Mesenchymal stem cell (in vitro differentiated cells and primary cell): ENCODE measurements around the gene VRK2.

Experiments used
- DNase-seq: peaks from one replicate; pipeline ENCODE4 v3.0.0-alpha.2; 2013
- H2AFZ ChIP-seq: one replicate; pipeline ENCODE4 v1.6.1; 2013; ENCODE audit warnings: low read depth, mild to moderate bottlenecking, control low read depth, inconsistent platforms, low read length, moderate library complexity
- H2AK5ac ChIP-seq: 2 replicates; pipeline ENCODE4 v1.6.1; 2013; ENCODE audit warnings: low read length, moderate library complexity, mild to moderate bottlenecking, inconsistent platforms; ENCODE audit not compliant: severe bottlenecking
- H2BK120ac ChIP-seq: one replicate; pipeline ENCODE4 v1.6.1; 2013; ENCODE audit warnings: low read depth, mild to moderate bottlenecking, inconsistent platforms, low read length, moderate library complexity
- H2BK12ac ChIP-seq, 2 experiments: one replicate each; pipeline ENCODE4 v1.6.1; 2013; ENCODE audit warnings: inconsistent platforms in 2 of 2, low read length in 2 of 2, mild to moderate bottlenecking in 2 of 2, moderate library complexity in 2 of 2, control low read depth in 1 of 2
- H2BK15ac ChIP-seq: one replicate; pipeline ENCODE4 v1.6.1; 2013; ENCODE audit warnings: mild to moderate bottlenecking, low read depth, inconsistent platforms; ENCODE audit not compliant: poor library complexity, severe bottlenecking
- H2BK5ac ChIP-seq: 2 replicates; pipeline ENCODE4 v1.6.1; 2013; ENCODE audit warnings: low read depth, mild to moderate bottlenecking, low read length, control low read depth, inconsistent platforms; ENCODE audit not compliant: poor library complexity, severe bottlenecking
- H3K14ac ChIP-seq, 2 experiments: one replicate each; pipeline ENCODE4 v1.6.1; 2013; ENCODE audit warnings: inconsistent platforms in 2 of 2, low read length in 2 of 2, control low read depth in 1 of 2, mild to moderate bottlenecking in 1 of 2, moderate library complexity in 1 of 2
- H3K18ac ChIP-seq, 2 experiments: one replicate each; pipeline ENCODE4 v1.6.1; 2013; ENCODE audit warnings: inconsistent platforms in 2 of 2, low read length in 2 of 2, control low read depth in 1 of 2, low read depth in 1 of 2, mild to moderate bottlenecking in 1 of 2
- H3K23ac ChIP-seq, 2 experiments: one replicate each; pipeline ENCODE4 v1.6.1; 2013; ENCODE audit warnings: inconsistent platforms in 2 of 2, low read length in 2 of 2, mild to moderate bottlenecking in 2 of 2, moderate library complexity in 2 of 2, control low read depth in 1 of 2
- H3K27ac ChIP-seq: 2 replicates; pipeline ENCODE4 v1.5.1; 2013; ENCODE audit warnings: mild to moderate bottlenecking, moderate library complexity, low read length, control low read depth, inconsistent platforms; ENCODE audit not compliant: poor library complexity, severe bottlenecking
- H3K27me3 ChIP-seq, 2 experiments: 2 replicates each; pipeline versions ENCODE4 v1.6.1 to v1.7.0; 2013; ENCODE audit warnings: low read length in 2 of 2, mild to moderate bottlenecking in 2 of 2, moderate library complexity in 2 of 2, control low read depth in 1 of 2, inconsistent platforms in 1 of 2; ENCODE audit not compliant: control insufficient read depth in 1 of 2, insufficient read depth in 1 of 2
- H3K36me3 ChIP-seq, 2 experiments: 2 replicates each; pipeline versions ENCODE4 v1.6.1 to v1.7.0; 2013; ENCODE audit warnings: low read length in 2 of 2, control low read depth in 1 of 2, inconsistent platforms in 1 of 2, low read depth in 1 of 2, mild to moderate bottlenecking in 1 of 2; ENCODE audit not compliant: insufficient read depth in 2 of 2, control insufficient read depth in 1 of 2
- H3K4ac ChIP-seq, 2 experiments: one replicate each; pipeline ENCODE4 v1.6.1; 2013; ENCODE audit warnings: inconsistent platforms in 2 of 2, low read length in 2 of 2, mild to moderate bottlenecking in 2 of 2, moderate library complexity in 2 of 2, control low read depth in 1 of 2, low read depth in 1 of 2
- H3K4me1 ChIP-seq: 2 replicates; pipeline ENCODE4 v1.6.1; 2013; ENCODE audit warnings: low read depth, low read length, control low read depth; ENCODE audit not compliant: control insufficient read depth, insufficient read depth
- H3K4me2 ChIP-seq: 2 replicates; pipeline ENCODE4 v1.6.1; 2013; ENCODE audit warnings: low read length, mild to moderate bottlenecking, inconsistent platforms; ENCODE audit not compliant: poor library complexity, severe bottlenecking
- H3K4me3 ChIP-seq, 2 experiments: 2 replicates each; pipeline versions ENCODE4 v1.5.1 to v1.7.0; 2013; ENCODE audit warnings: low read length in 2 of 2, mild to moderate bottlenecking in 2 of 2, control low read depth in 1 of 2, low read depth in 1 of 2; ENCODE audit not compliant: insufficient read depth in 1 of 2
- H3K79me1 ChIP-seq: replicated peaks from 2 replicates; pipeline ENCODE4 v1.6.1; 2013; ENCODE audit warnings: mild to moderate bottlenecking, control low read depth, low read length, inconsistent platforms; ENCODE audit not compliant: poor library complexity, severe bottlenecking
- H3K9ac ChIP-seq: 2 replicates; pipeline ENCODE4 v1.7.0; 2013; ENCODE audit warnings: mild to moderate bottlenecking, low read length, moderate library complexity
- H3K9me3 ChIP-seq: 2 replicates; pipeline ENCODE4 v1.7.0; 2013; ENCODE audit warnings: mild to moderate bottlenecking, low read length; ENCODE audit not compliant: control insufficient read depth
- H4K8ac ChIP-seq: one replicate; pipeline ENCODE4 v1.6.1; 2013; ENCODE audit warnings: inconsistent platforms, mild to moderate bottlenecking, low read length, moderate library complexity
- H4K91ac ChIP-seq: one replicate; pipeline ENCODE4 v1.6.1; 2013; ENCODE audit warnings: mild to moderate bottlenecking, low read length, inconsistent platforms
- WGBS: methylation state at CpG from one replicate; pipeline ENCODE4 v1.1.7; 2013; ENCODE audit warnings: mixed read lengths; 5-methylcytosine and 5-hydroxymethylcytosine counted together

VRK2 gene

GRCh38 chr2:58127111-58127510, 80.5 kb downstream of the VRK2 start:
- no peaks in the 10 kb centered on the region for H3K27me3 ChIP-seq
- H4K91ac ChIP-seq = no peak overlapping the region
- no peak overlapping the region for H4K8ac ChIP-seq
- no peak overlapping the region for H2BK120ac ChIP-seq
- H3K79me1 ChIP-seq = no peaks in the 10 kb centered on the region
- H2BK15ac ChIP-seq = no peak overlapping the region
- H3K27ac ChIP-seq = no peak overlapping the region
- WGBS = no CpG with 5 or more reads among the region's 3 CpGs
- H3K36me3 ChIP-seq = peaks cover 0 to 24% of the 10 kb centered on the region in 2 experiments
- H3K4me2 ChIP-seq = no peak overlapping the region
- no peak overlapping the region for H2AK5ac ChIP-seq
- H3K9ac ChIP-seq = no peak overlapping the region
- H2BK12ac ChIP-seq = no peak overlapping the region
- H3K4ac ChIP-seq = no peak overlapping the region
- DNase-seq = no peak
- no peaks in the 10 kb centered on the region for H3K9me3 ChIP-seq
- no peak overlapping the region for H3K14ac ChIP-seq
- no peak overlapping the region for H3K23ac ChIP-seq
- no peak overlapping the region for H2AFZ ChIP-seq
- H3K18ac ChIP-seq = no peak overlapping the region
- no peaks in the 10 kb centered on the region for H3K4me1 ChIP-seq
- no peak overlapping the region for H3K4me3 ChIP-seq
- H2BK5ac ChIP-seq = no peak overlapping the region

GRCh38 chr2:58130238-58130637, 83.6 kb downstream of the VRK2 start:
- WGBS = no CpG with 5 or more reads among the region's 2 CpGs
- no peak overlapping the region for H4K91ac ChIP-seq

GRCh38 chr2:58131191-58132011, 84.8 kb downstream of the VRK2 start:
- Histone ChIP-seq H2AK5ac (no peak overlapping the region), H3K4me3 (no peak overlapping the region), H4K8ac (no peak overlapping the region), H2BK12ac (no peak overlapping the region), H2BK5ac (no peak overlapping the region), H3K4me1 (no peaks in the 10 kb centered on the region), H3K14ac (no peak overlapping the region), H3K18ac (peak overlapping the region in 1 of 2 experiments; percentile 57), H3K4ac (no peak overlapping the region), H3K9me3 (no peaks in the 10 kb centered on the region), H3K23ac (no peak overlapping the region), H4K91ac (no peak overlapping the region), H3K36me3 (peaks cover 0 to 3% of the 10 kb centered on the region in 2 experiments), H3K27me3 (no peaks in the 10 kb centered on the region), H3K4me2 (no peak overlapping the region), H2BK120ac (no peak overlapping the region), H2AFZ (no peak overlapping the region), H3K27ac (no peak overlapping the region), H3K9ac (peak overlapping the region; percentile 43), H2BK15ac (no peak overlapping the region), H3K79me1 (no peaks in the 10 kb centered on the region)
- DNase-seq = peak; percentile 65
- 54% methylated on average over 5 of the region's 5 CpGs for WGBS

More at GRCh38 chr2:58130238-58130637, 83.6 kb downstream of the VRK2 start:
- H3K9ac ChIP-seq = no peak overlapping the region
- H3K4ac ChIP-seq = no peak overlapping the region
- H2AK5ac ChIP-seq = no peak overlapping the region
- H3K9me3 ChIP-seq = no peaks in the 10 kb centered on the region
- H3K4me3 ChIP-seq = no peak overlapping the region
- H4K8ac ChIP-seq = no peak overlapping the region
- DNase-seq = no peak
- no peaks in the 10 kb centered on the region for H3K4me1 ChIP-seq
- peaks cover 0 to 3% of the 10 kb centered on the region in 2 experiments for H3K36me3 ChIP-seq
- no peak overlapping the region for H2BK5ac ChIP-seq
- H3K79me1 ChIP-seq = no peaks in the 10 kb centered on the region
- no peak overlapping the region for H2BK15ac ChIP-seq
- no peak overlapping the region for H3K27ac ChIP-seq
- H2BK12ac ChIP-seq = no peak overlapping the region
- H3K14ac ChIP-seq = no peak overlapping the region
- H3K4me2 ChIP-seq = no peak overlapping the region
- H3K27me3 ChIP-seq = no peaks in the 10 kb centered on the region
- no peak overlapping the region for H3K18ac ChIP-seq
- no peak overlapping the region for H2AFZ ChIP-seq
- no peak overlapping the region for H2BK120ac ChIP-seq
- H3K23ac ChIP-seq = no peak overlapping the region

GRCh38 chr2:58133395-58133794, 86.8 kb downstream of the VRK2 start:
- H2AK5ac ChIP-seq = no peak overlapping the region
- H3K9ac ChIP-seq = no peak overlapping the region
- no peak overlapping the region for H3K23ac ChIP-seq
- no peak overlapping the region for H4K8ac ChIP-seq
- H3K4me1 ChIP-seq = no peaks in the 10 kb centered on the region
- no peak overlapping the region for H3K18ac ChIP-seq
- H3K14ac ChIP-seq = no peak overlapping the region
- H2BK5ac ChIP-seq = no peak overlapping the region
- H3K27ac ChIP-seq = no peak overlapping the region
- H2BK12ac ChIP-seq = no peak overlapping the region
- H3K4ac ChIP-seq = no peak overlapping the region
- no peak overlapping the region for H3K4me3 ChIP-seq
- H2BK120ac ChIP-seq = no peak overlapping the region
- H2BK15ac ChIP-seq = no peak overlapping the region
- peaks cover 0 to 3% of the 10 kb centered on the region in 2 experiments for H3K36me3 ChIP-seq
- H3K27me3 ChIP-seq = no peaks in the 10 kb centered on the region
- no peaks in the 10 kb centered on the region for H3K79me1 ChIP-seq
- H3K9me3 ChIP-seq = no peaks in the 10 kb centered on the region
- H3K4me2 ChIP-seq = no peak overlapping the region
- no peak overlapping the region for H4K91ac ChIP-seq
- H2AFZ ChIP-seq = no peak overlapping the region
- DNase-seq = no peak
